ENCODE measurements around the gene SH3PXD2A.

The SH3PXD2A gene

GRCh38 chr10:103838070-103838395 is 17.3 kb downstream of the SH3PXD2A start:
- no peaks in the 10 kb centered on the region for H3K36me3 ChIP-seq (ENCODE audit: insufficient read depth)
- no peaks in the 10 kb centered on the region for H3K4me1 ChIP-seq (ENCODE audit: low read depth, poor library complexity, severe bottlenecking)
- no peak overlapping the region for H3K4me2 ChIP-seq
- no peak overlapping the region for H2AFZ ChIP-seq (ENCODE audit: low read depth)
- no peak overlapping the region for H3K4me3 ChIP-seq (IDR thresholded peaks at IDR 0.05; ENCODE audit: insufficient read depth, low read depth, low read length)
- H3K9ac ChIP-seq, result no peak overlapping the region
- no peak for TF ChIP-seq CTCF (conservative IDR thresholded peaks at IDR 0.05; ENCODE audit: low read depth, low read length)
- H3K27ac ChIP-seq, result no peak overlapping the region
- no peaks in the 10 kb centered on the region for H4K20me1 ChIP-seq (ENCODE audit: insufficient read depth)
- no peaks in the 10 kb centered on the region for H3K27me3 ChIP-seq (ENCODE audit: insufficient read depth, low read depth)
- no peaks in the 10 kb centered on the region for H3K79me2 ChIP-seq (ENCODE audit: insufficient read depth, low read depth)

GRCh38 chr10:103837370-103838069 is 17.9 kb downstream of the SH3PXD2A start:
- Histone ChIP-seq H3K4me1 (ENCODE audit: low read depth, poor library complexity, severe bottlenecking) (no peaks in the 10 kb centered on the region), H4K20me1 (ENCODE audit: insufficient read depth) (no peaks in the 10 kb centered on the region), H3K4me3 (IDR thresholded peaks at IDR 0.05; ENCODE audit: insufficient read depth, low read depth, low read length) (no peak overlapping the region), H3K27me3 (ENCODE audit: insufficient read depth, low read depth) (no peaks in the 10 kb centered on the region), H2AFZ (ENCODE audit: low read depth) (no peak overlapping the region), H3K4me2 (no peak overlapping the region), H3K9ac (no peak overlapping the region), H3K27ac (no peak overlapping the region), H3K36me3 (ENCODE audit: insufficient read depth) (no peaks in the 10 kb centered on the region), H3K79me2 (ENCODE audit: insufficient read depth, low read depth) (no peaks in the 10 kb centered on the region)
- no peak for TF ChIP-seq CTCF (conservative IDR thresholded peaks at IDR 0.05; ENCODE audit: low read depth, low read length)

DNA sequence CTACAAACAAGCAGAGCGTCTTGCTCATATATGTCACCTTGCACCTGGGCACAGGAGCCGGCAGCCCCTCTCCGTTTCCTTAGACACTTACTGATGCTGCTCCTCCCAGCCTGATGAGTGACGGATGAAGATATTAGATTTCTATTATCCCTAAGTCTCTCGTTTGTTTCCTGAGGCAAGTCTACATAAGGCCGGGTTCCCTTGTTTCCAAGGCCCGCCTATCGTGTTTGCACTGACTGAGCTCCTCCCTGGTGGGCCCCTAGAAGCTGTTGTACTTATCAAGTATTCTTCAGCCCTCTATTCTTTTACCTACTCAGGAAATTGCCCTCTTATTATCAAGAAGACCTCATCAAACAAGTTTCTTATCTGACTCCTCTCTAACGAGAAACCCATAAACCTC is 18.5 kb downstream of the SH3PXD2A start:
- Histone ChIP-seq H4K20me1 (ENCODE audit: insufficient read depth) (no peaks in the 10 kb centered on the region), H3K79me2 (ENCODE audit: insufficient read depth, low read depth) (no peaks in the 10 kb centered on the region)

GRCh38 chr10:103836273-103836672 is 19.1 kb downstream of the SH3PXD2A start:
- H4K20me1 ChIP-seq (ENCODE audit: insufficient read depth), result no peaks in the 10 kb centered on the region
- no peaks in the 10 kb centered on the region for H3K27me3 ChIP-seq (ENCODE audit: insufficient read depth, low read depth)
- H3K27ac ChIP-seq, result no peak overlapping the region
- H3K4me1 ChIP-seq (ENCODE audit: low read depth, poor library complexity, severe bottlenecking), result no peaks in the 10 kb centered on the region
- no peak overlapping the region for H3K4me2 ChIP-seq
- H3K9ac ChIP-seq, result no peak overlapping the region
- no peaks in the 10 kb centered on the region for H3K36me3 ChIP-seq (ENCODE audit: insufficient read depth)
- TF ChIP-seq CTCF (conservative IDR thresholded peaks at IDR 0.05; ENCODE audit: low read depth, low read length), result no peak
- H3K4me3 ChIP-seq (IDR thresholded peaks at IDR 0.05; ENCODE audit: insufficient read depth, low read depth, low read length), result no peak overlapping the region
- H3K79me2 ChIP-seq (ENCODE audit: insufficient read depth, low read depth), result no peaks in the 10 kb centered on the region
- H2AFZ ChIP-seq (ENCODE audit: low read depth), result no peak overlapping the region

More for the DNA sequence above, 18.5 kb downstream of the SH3PXD2A start:
- Histone ChIP-seq H3K36me3 (ENCODE audit: insufficient read depth) (no peaks in the 10 kb centered on the region), H2AFZ (ENCODE audit: low read depth) (no peak overlapping the region), H3K4me3 (IDR thresholded peaks at IDR 0.05; ENCODE audit: insufficient read depth, low read depth, low read length) (no peak overlapping the region), H3K4me2 (no peak overlapping the region), H3K27ac (no peak overlapping the region), H3K9ac (no peak overlapping the region), H3K4me1 (ENCODE audit: low read depth, poor library complexity, severe bottlenecking) (no peaks in the 10 kb centered on the region), H3K27me3 (ENCODE audit: insufficient read depth, low read depth) (no peaks in the 10 kb centered on the region)
- no peak for TF ChIP-seq CTCF (conservative IDR thresholded peaks at IDR 0.05; ENCODE audit: low read depth, low read length)

Data from KMS-11 (cell line).